SH-SY5Y (cell line): ENCODE data around the gene UNKL.

ENCODE experiments used
- GATA2 ChIP-seq: IDR thresholded peaks from 2 replicates; pipeline ENCODE4 v1.6.1; 2011; ENCODE audit warnings: mild to moderate bottlenecking, low read depth, low read length
- GATA3 ChIP-seq: IDR thresholded peaks from 2 replicates; pipeline ENCODE4 v1.6.1; 2011; ENCODE audit warnings: low read depth, mild to moderate bottlenecking, low read length, moderate library complexity

Gene UNKL

DNA sequence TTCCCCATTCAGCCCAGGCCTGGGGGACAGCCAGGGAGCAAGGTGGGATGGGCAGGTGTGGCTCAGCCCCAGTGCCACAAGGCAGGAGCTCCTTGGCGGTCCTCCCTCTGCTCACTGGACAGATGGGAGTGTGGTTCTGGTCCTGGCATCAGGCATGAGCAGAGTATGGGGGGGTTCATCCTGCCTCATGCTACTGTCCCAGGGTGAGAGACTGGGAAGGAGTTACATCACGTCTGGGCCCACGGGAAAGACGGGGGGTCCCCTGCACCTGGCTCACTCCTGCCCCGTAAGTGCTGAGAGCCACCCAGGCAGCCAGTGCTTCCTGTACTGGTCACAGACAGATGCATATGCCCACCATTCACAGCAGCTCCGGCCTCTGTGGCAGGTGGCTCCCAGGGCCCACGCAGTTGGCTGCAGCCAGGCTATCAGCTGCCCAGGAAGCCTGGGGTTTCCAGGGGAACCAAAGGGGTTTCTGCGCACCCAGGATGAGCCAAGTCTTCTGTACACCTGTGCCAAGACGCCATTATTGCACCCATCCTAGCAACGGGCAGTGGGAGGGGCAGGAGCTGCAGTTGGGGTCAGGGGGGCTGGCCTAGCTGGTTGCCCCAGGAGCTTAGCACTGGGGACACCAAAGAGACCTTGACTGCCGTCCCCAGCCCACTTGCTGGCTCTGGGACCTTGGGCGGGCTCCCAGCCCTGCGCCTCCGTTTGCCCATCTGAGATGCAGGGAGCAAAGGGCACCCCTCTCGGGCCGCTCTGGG, 79.1 kb downstream of the UNKL start:
- TF ChIP-seq GATA2, result no peak
- TF ChIP-seq GATA3, result no peak

DNA sequence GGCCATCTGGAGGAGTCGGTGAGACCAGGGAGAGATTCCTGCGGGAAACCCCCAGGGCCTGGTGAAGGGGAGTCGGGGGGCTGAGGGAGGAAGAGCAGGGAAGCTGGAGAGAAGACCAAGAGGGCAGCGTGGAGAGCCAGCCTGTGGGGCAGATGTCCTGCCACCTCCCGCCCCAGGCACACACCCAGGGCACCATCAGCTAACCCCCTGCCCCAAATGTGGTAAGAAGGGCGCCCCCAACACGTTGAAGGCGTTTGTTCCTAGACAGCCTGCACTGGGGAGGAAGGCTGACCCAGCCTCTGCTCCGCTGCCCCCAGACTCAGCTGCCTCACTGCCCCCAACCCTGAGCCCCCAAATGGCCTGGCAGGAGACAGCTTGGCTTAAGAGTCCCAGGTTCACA, 79.8 kb downstream of the UNKL start:
- TF ChIP-seq GATA2 (no peak), GATA3 (no peak)

DNA sequence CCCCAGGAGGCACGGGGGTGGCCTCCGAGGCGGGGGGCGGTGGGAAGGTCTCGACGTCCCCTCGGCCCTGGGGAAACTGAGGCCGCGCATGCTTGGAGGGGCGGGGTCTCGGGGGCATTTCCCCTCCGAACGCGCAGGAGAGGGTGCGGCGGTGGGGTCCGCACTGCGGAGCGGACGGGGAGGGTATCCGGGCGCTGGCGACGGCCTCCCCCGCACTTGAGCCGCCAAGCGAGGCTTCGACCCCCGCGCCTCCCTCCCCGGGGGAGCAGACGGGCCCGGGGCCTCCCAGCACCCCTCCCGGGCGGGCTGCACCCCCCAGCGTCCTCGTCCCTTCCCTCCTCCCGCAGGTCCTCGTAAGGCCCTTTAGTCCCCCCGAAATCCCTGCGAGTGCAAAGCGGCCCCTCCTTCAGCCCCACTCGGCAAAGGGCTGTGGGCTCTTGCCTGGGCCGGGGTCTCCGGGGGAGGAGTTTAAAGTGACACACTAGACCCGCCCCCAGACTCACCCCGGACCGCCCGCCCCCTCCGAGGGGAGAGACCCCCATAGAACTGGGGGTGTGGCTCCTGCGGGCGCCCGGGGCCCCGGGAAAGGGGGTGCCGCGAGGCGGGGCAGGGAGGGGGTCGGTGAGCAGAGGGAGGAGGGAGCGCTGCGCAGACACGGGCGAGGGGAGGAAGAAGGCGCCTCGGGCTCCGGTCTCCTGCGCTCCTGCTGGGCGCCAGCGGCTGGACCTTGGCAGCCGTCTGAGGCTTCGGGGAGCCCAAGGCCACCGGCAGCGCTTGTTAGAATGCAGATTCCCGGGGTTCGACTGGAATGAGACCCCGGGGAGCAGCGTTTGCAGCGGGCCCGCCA, 80.4 kb downstream of the UNKL start:
- TF ChIP-seq GATA2 (no peak), GATA3 (no peak)

DNA sequence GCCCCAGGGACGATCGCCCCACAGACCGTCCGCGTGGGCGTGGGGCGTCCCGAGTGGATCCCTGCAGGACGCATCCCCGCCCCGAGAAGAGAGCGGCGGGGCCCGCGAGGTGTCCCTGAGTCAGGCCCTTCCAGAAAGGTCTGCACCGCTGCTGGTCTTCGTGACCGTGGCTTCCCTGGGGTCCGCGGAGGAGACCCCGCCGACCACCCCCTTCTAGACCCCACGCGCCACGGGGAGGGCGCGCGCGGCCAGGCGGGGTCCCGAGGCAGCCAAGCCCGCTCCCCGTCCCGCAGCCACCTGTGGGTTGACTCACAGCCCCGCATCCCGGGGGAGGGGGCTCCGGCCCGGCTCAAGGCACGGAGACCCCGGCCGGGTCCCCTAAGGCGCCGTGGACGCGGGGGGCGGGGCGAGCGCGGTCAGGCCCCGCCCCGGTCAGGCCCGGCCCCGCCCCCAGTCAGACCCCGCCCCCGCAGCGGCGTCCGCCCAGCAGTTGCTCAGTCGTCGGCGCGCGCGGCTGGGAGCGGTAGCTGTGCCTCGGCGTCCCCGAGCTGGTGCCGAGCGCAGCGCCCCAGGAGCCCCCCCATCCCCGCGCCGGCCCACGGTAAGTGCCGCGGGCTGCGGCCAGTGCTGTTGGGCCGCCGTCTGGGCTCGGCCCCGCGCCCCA, 81.2 kb downstream of the UNKL start, which contains the start of gene BAIAP3:
TSS of gene BAIAP3 (plus strand) at position 497 of the 664 bp plus-strand sequence. CDS start 4,905 bp downstream, outside the sequence.
- no peak for TF ChIP-seq GATA3
- no peak for TF ChIP-seq GATA2

DNA sequence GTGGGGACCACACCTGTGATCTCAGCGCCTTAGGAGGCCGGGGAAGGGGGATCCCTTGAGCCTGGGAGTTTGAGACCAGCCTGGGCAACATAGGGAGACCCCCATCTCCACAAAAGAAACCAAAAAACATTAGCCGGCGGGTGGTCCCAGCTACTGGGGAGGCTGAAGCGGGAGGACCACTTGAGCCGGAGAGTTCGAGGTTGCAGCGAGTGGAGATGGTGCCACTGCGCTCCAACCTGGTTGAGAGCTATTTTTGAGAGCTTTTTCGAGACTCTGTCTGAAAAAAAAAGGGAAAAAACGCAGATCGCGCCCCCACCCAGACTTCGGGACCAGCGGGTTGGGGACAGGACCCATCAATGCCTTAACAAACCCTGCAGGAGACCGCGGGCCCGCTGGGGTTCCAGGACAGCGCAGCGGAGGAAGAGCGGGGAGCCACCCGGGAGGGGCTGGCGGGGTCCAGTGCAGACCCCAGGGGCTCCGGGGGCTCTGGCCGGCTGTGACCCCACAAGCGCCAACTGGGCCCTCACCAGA, 81.8 kb downstream of the UNKL start:
- no peak for TF ChIP-seq GATA3
- TF ChIP-seq GATA2, result no peak

DNA sequence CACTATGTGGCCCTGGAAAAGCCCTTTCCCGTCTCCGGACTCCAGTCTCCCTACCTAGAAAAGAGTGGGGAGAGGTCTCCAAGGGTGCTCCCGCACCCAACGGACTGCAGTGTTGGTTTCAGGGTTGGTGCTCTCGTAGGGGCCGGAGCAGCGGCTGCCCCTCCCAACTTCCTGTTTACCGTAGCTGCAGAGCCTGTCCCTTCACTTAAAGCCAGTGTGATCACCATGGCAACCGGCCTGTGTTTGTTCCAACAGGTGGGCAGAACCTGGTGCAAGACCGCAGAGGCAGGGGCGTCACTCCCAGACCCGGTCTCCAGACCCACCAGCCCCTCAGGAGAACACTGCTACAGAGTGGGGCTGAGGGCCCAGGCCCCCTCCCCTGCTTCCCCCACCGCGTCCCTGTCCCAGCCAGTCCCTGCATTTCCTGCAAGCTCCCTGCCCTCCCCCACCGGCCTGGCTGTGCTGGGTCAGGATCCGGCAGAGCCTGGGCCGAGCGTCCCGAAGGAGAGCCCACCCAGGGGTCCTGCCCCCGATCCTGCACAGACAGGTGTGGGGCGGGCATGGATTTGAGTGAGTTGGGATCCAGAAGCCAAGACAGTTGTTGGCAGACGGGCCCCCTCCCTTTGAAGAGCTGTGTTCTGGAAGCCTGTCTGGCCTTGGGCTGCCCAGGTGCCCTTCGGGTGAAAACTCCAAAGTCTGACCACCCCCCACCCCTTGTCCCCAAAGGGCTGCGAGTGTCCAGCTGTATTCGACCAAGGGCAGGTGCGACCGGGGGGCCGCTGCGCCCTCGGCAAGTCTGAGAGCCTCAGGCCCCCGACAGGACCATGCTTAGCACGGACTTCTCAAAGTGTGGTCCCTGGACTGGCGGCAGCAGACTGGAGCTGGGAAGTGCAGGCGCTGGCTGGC, 82.5 kb downstream of the UNKL start:
- TF ChIP-seq GATA2, result no peak
- TF ChIP-seq GATA3, result no peak

DNA sequence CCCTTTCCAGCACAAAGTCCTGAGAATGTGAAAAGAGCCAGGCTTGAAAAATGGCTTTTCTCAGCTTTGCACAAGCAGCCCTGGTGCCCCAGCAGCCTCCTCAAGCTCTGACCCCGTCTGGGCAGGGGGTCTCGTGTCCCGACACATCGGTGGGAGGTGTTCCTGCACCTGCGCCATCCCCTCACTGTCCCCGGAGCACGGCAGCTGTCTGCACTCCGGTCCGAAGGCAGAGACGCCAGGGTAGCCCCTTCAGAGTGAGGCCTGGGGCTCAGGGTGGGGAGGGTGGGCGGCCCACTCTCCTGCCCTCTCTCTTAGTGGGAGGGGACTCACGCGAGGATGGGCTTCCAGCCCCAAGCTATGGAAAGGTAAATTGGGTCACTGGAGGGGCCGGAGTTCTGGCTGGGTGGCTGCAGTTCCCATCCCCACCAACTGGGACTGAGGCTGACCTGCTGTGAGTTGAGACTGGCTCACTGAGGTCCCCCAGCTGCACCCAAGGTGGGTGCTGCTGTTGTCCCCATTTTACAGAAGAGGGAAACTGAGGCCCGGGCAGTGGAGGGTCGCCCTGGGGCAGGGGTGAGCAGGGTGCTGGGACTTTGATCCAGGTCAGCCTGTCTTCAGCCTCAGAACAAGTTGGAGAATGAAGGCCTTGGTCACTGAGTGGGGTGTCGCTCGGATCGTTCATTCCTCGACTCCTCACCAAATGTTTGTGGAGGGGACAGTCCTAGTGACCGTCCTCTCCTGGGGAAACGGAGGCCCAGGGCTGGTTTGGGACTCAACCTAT, 83.4 kb downstream of the UNKL start:
- no peak for TF ChIP-seq GATA2
- no peak for TF ChIP-seq GATA3

DNA sequence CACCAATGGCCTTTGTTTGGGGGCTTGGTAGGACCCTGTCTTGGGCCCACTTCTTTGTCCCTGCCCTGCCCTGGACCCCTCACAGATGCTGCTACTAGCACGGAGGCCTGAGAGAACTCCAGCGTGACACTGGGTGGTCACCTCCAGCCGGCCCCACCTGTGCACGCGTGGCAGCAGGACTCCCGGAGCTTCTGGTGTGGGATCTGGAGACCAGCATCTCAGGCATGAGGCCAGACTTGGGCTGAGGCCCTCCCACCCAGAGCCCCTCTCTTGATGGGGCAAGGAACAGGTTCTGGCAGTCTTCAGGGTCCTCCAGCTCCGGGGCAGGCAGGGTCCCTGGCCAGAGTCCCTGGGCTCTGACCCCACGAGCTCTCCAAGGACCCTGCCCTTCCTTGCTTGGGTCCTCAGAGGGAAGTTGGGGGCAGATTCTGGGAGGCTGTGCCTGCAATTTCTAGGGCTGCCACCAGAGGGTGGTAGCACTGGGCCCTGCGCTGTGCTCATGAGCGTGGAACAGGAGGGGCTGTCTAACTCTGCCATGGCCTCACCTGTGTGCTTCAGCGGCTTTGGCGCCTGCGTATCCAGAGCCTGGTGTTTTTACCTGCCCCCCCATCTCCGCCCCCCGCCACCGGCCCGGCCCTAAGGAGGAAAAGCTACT, 84.1 kb downstream of the UNKL start:
- TF ChIP-seq GATA2, result no peak
- TF ChIP-seq GATA3, result no peak

DNA sequence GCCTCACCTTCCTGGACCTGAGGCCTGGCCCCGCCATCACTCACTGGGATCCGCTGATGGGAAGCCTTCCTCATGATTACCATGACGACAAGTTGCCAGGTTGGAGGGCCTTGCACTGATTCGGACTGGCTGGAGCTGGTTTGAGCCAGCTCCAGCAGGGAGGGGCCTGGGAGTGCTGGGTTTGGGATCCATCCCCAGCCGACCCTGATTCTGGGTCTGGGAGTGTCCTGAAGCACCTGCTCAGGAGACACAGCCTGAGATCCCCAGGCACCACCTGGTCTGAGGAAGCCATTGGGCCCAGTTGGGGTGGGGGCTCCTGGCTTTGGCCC, 86.9 kb downstream of the UNKL start:
- TF ChIP-seq GATA3, result no peak
- TF ChIP-seq GATA2, result no peak

DNA sequence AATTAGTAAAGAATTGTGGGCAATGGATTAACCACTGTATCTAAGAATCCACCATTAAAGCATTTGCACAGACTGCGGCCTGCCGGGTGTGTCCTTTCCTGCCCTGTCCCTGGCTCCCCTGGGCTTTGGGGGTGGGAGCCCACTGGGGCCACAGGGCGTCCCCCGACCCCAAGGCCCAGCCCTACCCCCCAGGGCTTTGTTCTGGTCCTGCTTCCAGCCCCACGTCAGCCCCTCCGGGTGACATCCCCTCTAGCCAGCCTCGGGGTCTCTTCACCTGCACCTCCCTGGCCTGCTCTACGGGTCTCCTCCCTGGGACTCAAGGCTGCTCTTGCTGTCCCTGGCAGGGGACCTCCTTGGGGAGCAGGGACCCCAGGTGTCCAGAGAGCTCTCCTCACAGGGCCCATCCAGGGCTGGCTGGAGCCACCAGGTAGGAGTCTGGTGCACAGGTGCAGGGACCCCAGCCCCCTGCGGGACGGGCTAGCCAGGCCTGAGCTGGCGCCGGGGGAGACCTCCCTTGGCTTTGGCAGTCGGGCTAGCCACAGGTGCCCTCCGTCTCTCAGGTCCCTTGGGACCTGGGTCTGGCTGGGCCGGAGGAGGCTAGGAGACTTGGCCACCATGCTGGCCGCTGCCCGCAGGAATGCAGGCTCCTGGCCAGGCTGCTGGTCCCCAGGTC, 87.4 kb downstream of the UNKL start:
- TF ChIP-seq GATA2, result no peak
- TF ChIP-seq GATA3, result no peak

DNA sequence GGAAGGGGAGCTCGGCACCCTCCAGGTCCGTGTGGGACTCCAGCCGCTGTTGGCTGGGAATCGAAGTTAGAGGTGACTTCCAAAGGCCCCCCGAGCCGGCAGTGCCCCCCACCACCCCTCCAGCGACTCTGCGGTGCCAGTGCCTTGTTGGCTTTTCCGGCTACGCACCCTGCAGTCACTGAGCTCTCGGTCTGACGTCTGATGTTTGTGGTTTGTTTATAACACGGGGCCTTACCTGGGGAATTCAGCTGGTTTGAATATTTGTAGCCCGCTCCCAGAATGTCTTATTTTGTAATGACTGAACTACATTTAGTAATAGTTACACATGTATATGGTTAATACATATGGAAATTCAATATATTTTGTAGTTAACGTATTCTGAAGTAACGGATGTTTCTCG, 88.1 kb downstream of the UNKL start:
- TF ChIP-seq GATA3 (no peak), GATA2 (no peak)

DNA sequence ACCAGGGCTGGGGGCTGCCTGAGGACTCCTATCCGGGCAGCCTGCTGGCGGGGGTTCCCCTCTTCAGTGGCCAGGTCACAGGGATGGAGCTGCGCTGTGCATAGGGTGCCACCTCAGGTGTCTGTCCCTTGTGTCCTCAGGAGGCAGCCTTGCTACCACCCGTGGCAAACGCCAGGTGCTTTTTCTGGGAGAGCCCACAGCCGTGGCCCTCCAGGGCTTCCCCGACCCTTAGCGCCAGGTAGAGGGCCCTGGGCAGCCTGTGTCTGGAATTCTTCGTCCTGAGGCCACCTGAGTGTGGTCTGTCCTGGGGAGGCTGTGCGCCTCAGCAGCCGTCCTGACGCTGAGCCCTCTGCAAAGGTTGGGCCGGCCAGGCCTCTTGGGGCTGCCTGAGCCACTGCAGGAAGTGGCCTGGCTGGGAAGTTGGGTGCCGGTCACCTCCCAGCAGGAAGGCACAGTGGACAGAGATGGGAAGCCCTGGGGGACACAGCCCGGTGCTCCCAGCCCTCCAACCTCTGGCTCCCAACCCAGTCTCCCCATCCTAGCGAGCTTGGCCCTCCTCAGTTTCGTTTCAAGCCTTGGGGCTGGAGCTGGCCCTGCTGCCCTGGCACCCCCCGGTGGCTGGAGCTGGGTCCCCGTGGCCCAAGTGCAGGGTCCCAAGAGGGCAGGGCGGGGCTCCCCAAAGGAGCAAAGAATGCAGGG, 88.7 kb downstream of the UNKL start:
- TF ChIP-seq GATA3, result no peak
- TF ChIP-seq GATA2, result no peak
